SK-N-SH (cell line): ENCODE data around the gene FKBP2. TPM values are rescaled to one million over a fixed set of nuclear protein-coding genes. Genes with fewer than 3 reads are reported as not detected.

Source experiments
- CTCF ChIA-PET: fragments of 300-600, 350-600 bp; formaldehyde crosslinking; extraction: SDS; loops from one replicate; lab custom pipeline; 2021; lab: Yijun Ruan, JAX
- POLR2A ChIA-PET: fragments of 350-600 bp; sonication (Branson Sonifier 250); formaldehyde crosslinking; extraction: SDS; loops from one replicate; lab custom pipeline; 2020; ENCODE audit warnings: antibody characterized with exemption, inconsistent platforms; lab: Yijun Ruan, JAX
- DNase-seq: peaks from one replicate; pipeline ENCODE4 v3.0.0; 2012
- H2AFZ ChIP-seq: fragments of 200-600 bp; sonication (generic); 2 replicates; pipeline ENCODE4 v1.8.1; 2016; ENCODE audit warnings: antibody characterized with exemption, mild to moderate bottlenecking, low read depth
- H3F3A ChIP-seq: fragments of 200-600 bp; sonication (generic); replicated peaks from 2 replicates; pipeline ENCODE3; 2016; ENCODE audit warnings: antibody characterized with exemption, mild to moderate bottlenecking; ENCODE audit not compliant: insufficient read depth
- H3K27ac ChIP-seq, 2 experiments: fragments of 200-500 bp in 1 of 2; fragments of 200-600 bp in 1 of 2; sonication (Bioruptor generic) in 1 of 2; sonication (generic), shearing (Covaris generic) in 1 of 2; 2 replicates each; pipeline versions ENCODE4 v1.5.1 to v1.6.1; 2014 to 2016; ENCODE audit warnings: low read depth in 2 of 2, inconsistent platforms in 1 of 2, low read length in 1 of 2, mild to moderate bottlenecking in 1 of 2, mixed read lengths in 1 of 2
- H3K27me3 ChIP-seq: fragments of 200-600 bp; sonication (generic), shearing (Covaris generic); 2 replicates; pipeline ENCODE4 v1.6.1; 2016; ENCODE audit warnings: mixed run types; ENCODE audit not compliant: insufficient read depth
- H3K36me3 ChIP-seq, 2 experiments: fragments of 200-500 bp in 1 of 2; fragments of 200-600 bp in 1 of 2; sonication (Bioruptor generic) in 1 of 2; sonication (generic) in 1 of 2; replicated peaks in 1 of 2; 2 replicates each; pipeline versions ENCODE3 to v1.5.1; 2014 to 2016; ENCODE audit warnings: low read length in 1 of 2, mild to moderate bottlenecking in 1 of 2; ENCODE audit not compliant: insufficient read depth in 2 of 2, control insufficient read depth in 1 of 2
- H3K4me1 ChIP-seq, 2 experiments: fragments of 200-500 bp in 1 of 2; fragments of 200-600 bp in 1 of 2; sonication (Bioruptor generic) in 1 of 2; sonication (generic), shearing (Covaris generic) in 1 of 2; 2 replicates each; pipeline versions ENCODE4 v1.5.1 to v1.6.1; 2014 to 2016; ENCODE audit warnings: low read depth in 1 of 2, low read length in 1 of 2, mixed run types in 1 of 2; ENCODE audit not compliant: insufficient read depth in 2 of 2, control insufficient read depth in 1 of 2
- H3K4me2 ChIP-seq: fragments of 200-600 bp; sonication (generic), shearing (Covaris generic); 2 replicates; pipeline ENCODE4 v1.6.1; 2017; ENCODE audit warnings: mixed run types
- H3K4me3 ChIP-seq, 2 experiments: fragments of 200-500 bp in 1 of 2; fragments of 200-600 bp in 1 of 2; sonication (Bioruptor generic) in 1 of 2; sonication (generic), shearing (Covaris generic) in 1 of 2; 2 replicates each; pipeline versions ENCODE4 v1.5.1 to v1.8.1; 2014 to 2016; ENCODE audit warnings: low read depth in 2 of 2, inconsistent platforms in 1 of 2, low read length in 1 of 2, mild to moderate bottlenecking in 1 of 2, mixed read lengths in 1 of 2, moderate library complexity in 1 of 2
- H3K79me2 ChIP-seq: fragments of 200-600 bp; sonication (generic); 2 replicates; pipeline ENCODE4 v1.8.1; 2017; ENCODE audit warnings: mild to moderate bottlenecking; ENCODE audit not compliant: insufficient read depth
- H3K9ac ChIP-seq: fragments of 200-600 bp; sonication (generic); 2 replicates; pipeline ENCODE4 v1.6.1; 2017; ENCODE audit warnings: mixed run types
- H3K9me2 ChIP-seq: fragments of 200-600 bp; sonication (generic); 2 replicates; pipeline ENCODE4 v1.6.1; 2017; ENCODE audit warnings: mixed run types
- H3K9me3 ChIP-seq: fragments of 200-600 bp; sonication (generic); 2 replicates; pipeline ENCODE4 v1.6.1; 2017; ENCODE audit warnings: mixed run types, mild to moderate bottlenecking, moderate library complexity
- H4K20me1 ChIP-seq: fragments of 200-600 bp; sonication (generic); 2 replicates; pipeline ENCODE4 v1.6.1; 2017; ENCODE audit warnings: mild to moderate bottlenecking, mixed run types; ENCODE audit not compliant: insufficient read depth
- GATA2 ChIP-seq: sonication (generic); formaldehyde crosslinking; IDR thresholded peaks from 2 replicates; pipeline ENCODE4 v1.5.0; 2020; ENCODE audit warnings: mild to moderate bottlenecking, missing genetic modification reagents
- MAX ChIP-seq: IDR thresholded peaks from 2 replicates; pipeline ENCODE4 v1.4.0; 2012; ENCODE audit warnings: low read depth
- NFIC ChIP-seq: IDR thresholded peaks from 2 replicates; pipeline ENCODE4 v1.4.0; 2012; ENCODE audit warnings: borderline replicate concordance
- NRF1 ChIP-seq: IDR thresholded peaks from 2 replicates; pipeline ENCODE4 v1.6.1; 2012; ENCODE audit warnings: low read depth, mild to moderate bottlenecking, low read length
- PBX3 ChIP-seq: IDR thresholded peaks from 2 replicates; pipeline ENCODE4; 2012
- POLR2AphosphoS5 ChIP-seq: IDR thresholded peaks from 2 replicates; pipeline ENCODE4 v1.6.1; 2012; ENCODE audit warnings: low read depth, low read length
- RCOR1 ChIP-seq: fragments of 150-350 bp; IDR thresholded peaks from 2 replicates; pipeline ENCODE4 v1.6.1; 2017; ENCODE audit warnings: antibody characterized with exemption, low read length
- RFX5 ChIP-seq: IDR thresholded peaks from 2 replicates; pipeline ENCODE4 v1.6.1; 2012; ENCODE audit warnings: mild to moderate bottlenecking, improper control_type of control experiment, low read length
- SIN3A ChIP-seq: IDR thresholded peaks from 2 replicates; pipeline ENCODE4 v1.6.1; 2012; ENCODE audit warnings: low read depth, mild to moderate bottlenecking, low read length, moderate library complexity, borderline replicate concordance
- SMC3 ChIP-seq: IDR thresholded peaks from 2 replicates; pipeline ENCODE4 v1.6.1; 2012; ENCODE audit warnings: low read depth, low read length, improper control_type of control experiment
- TAF1 ChIP-seq: IDR thresholded peaks from 2 replicates; pipeline ENCODE4 v1.6.1; 2012; ENCODE audit warnings: low read depth, mild to moderate bottlenecking, low read length, moderate library complexity, borderline replicate concordance
- TCF12 ChIP-seq: IDR thresholded peaks from 2 replicates; pipeline ENCODE4 v1.4.0; 2012
- YY1 ChIP-seq: IDR thresholded peaks from 2 replicates; pipeline ENCODE4 v1.4.0; 2012; ENCODE audit warnings: low read depth, mild to moderate bottlenecking
- WGBS: methylation state at CpG from one replicate; pipeline ENCODE4 v1.1.6; 2017; ENCODE audit warnings: low lambda C conversion rate; 5-methylcytosine and 5-hydroxymethylcytosine counted together
- polyA plus RNA-seq, 3 experiments: library from polyadenylated mRNA; depleted of rRNA; stranded (reverse); fragments of >200 nt; gene quantifications; 2 replicates each; pipeline ENCODE4 v1.2.3, GENCODE V29; 2012

FKBP2 gene
- polyA plus RNA-seq, 1 of the 3 experiments (the other 2 are of a cell fraction): 127 TPM

- 95% methylated on average over 15 of the region's 18 CpGs for WGBS
- Histone ChIP-seq H3K4me2 (no peak overlapping the region), H2AFZ (no peak overlapping the region), H3F3A (no peaks in the 10 kb centered on the region), H3K4me1 (peaks cover 0 to 37% of the 10 kb centered on the region in 2 experiments; a peak in 2 of 4 replicates), H3K9ac (no peak overlapping the region), H3K4me3 (no peak overlapping the region), H3K27me3 (no peaks in the 10 kb centered on the region), H3K79me2 (no peaks in the 10 kb centered on the region; the same call in none of the 2 replicates), H3K9me3 (no peaks in the 10 kb centered on the region), H3K27ac (no peak overlapping the region), H4K20me1 (no peaks in the 10 kb centered on the region), H3K36me3 (peaks cover 24 to 35% of the 10 kb centered on the region in 2 experiments), H3K9me2 (no peaks in the 10 kb centered on the region)
- CTCF ChIA-PET: interaction anchor here (5.7 kb wide), 1 partner anchor 11 kb away, joined by 119 read pairs; the partner anchor contains the start of gene PLCB3
- TF ChIP-seq RCOR1 (no peak), SMC3 (no peak), MAX (no peak), NRF1 (no peak), PBX3 (no peak), TCF12 (no peak), RFX5 (no peak), POLR2AphosphoS5 (no peak), TAF1 (no peak), NFIC (no peak), GATA2 (CRISPR knock-in tag) (no peak), SIN3A (no peak)
- POLR2A ChIA-PET: interaction anchor here (1.2 to 1.3 kb wide), 2 partner anchors 9 to 15 kb away, joined by 3 read pairs; no protein-coding TSS in a partner anchor
- DNase-seq: no peak
Measured at GRCh38 chr11:64261556-64262080, 20.7 kb downstream of the FKBP2 start.

GRCh38 chr11:64262271-64263002 is 21.5 kb downstream of the FKBP2 start:
- Histone ChIP-seq H3K79me2 (no peaks in the 10 kb centered on the region; the same call in none of the 2 replicates), H3K4me3 (no peak overlapping the region), H3K4me1 (peaks cover 0 to 39% of the 10 kb centered on the region in 2 experiments; a peak in 2 of 4 replicates), H3K9ac (no peak overlapping the region), H3K9me2 (no peaks in the 10 kb centered on the region), H3K27ac (peak overlapping the region; percentile 29 to 94; a peak in 2 of 4 replicates), H3K27me3 (no peaks in the 10 kb centered on the region), H3K36me3 (peaks cover 24 to 38% of the 10 kb centered on the region in 2 experiments), H3K9me3 (no peaks in the 10 kb centered on the region), H3F3A (peaks cover 4% of the 10 kb centered on the region), H2AFZ (no peak overlapping the region), H4K20me1 (no peaks in the 10 kb centered on the region), H3K4me2 (peak overlapping the region; percentile 20; the same call in 1 of the 2 replicates)
- DNase-seq: no peak
- POLR2A ChIA-PET: interaction anchor here (1.2 to 2.8 kb wide), 3 partner anchors 10 to 17 kb away, joined by 3 to 41 read pairs (median 3); partner anchors contain the start of gene PPP1R14B
- CTCF ChIA-PET: interaction anchor here (1.1 to 5.7 kb wide), 3 partner anchors 9 to 39 kb away, joined by 5 to 119 read pairs (median 15); partner anchors contain the start of gene PLCB3
- 93% methylated on average over 30 of the region's 42 CpGs for WGBS
- no peak for TF ChIP-seq YY1
